Measurements from ENCODE around the gene RHEB. TPM values are rescaled to one million over a fixed set of nuclear protein-coding genes. Genes with fewer than 3 reads are reported as not detected.

RHEB gene
- total and polyA plus RNA-seq, 2 of the 4 experiments (the other 2 are of a cell fraction): 19.7 to 67.2 TPM

- no peak overlapping the region for H4K91ac ChIP-seq (ENCODE audit: insufficient read depth, low read depth, low read length)
- POLR2A ChIA-PET (ENCODE audit: unreplicated experiment): no interaction called here
Observed at GRCh38 chr7:151503902-151504714, 15.6 kb downstream of the RHEB start.

More at GRCh38 chr7:151503902-151504714, 15.6 kb downstream of the RHEB start:
- in situ Hi-C loops (cut with MboI; ENCODE audit: low sequenced_read_pairs) (no loop called here), dilution Hi-C loops (cut with HindIII; ENCODE audit: low sequenced_read_pairs, unreplicated experiment) (no loop called here), intact Hi-C loops (cut with micrococcal nuclease) (loop anchor here (2.0 kb wide), 1 partner anchor 13 kb away; no protein-coding TSS in a partner anchor)
- DNase-seq (peak; percentile 91), ATAC-seq (ENCODE audit: low read depth) (peak; percentile 91)
- Histone ChIP-seq H2BK15ac (ENCODE audit: low read depth, low read length) (no peak overlapping the region), H2BK5ac (ENCODE audit: low read depth, low read length, poor library complexity, severe bottlenecking) (peak overlapping the region; percentile 6), H4K5ac (ENCODE audit: low read depth, low read length) (no peak overlapping the region), H2AFZ (replicated peaks; ENCODE audit: low read length, poor library complexity) (no peak overlapping the region), H2BK20ac (ENCODE audit: low read depth, low read length) (no peak overlapping the region), H3K9me1 (ENCODE audit: insufficient read depth, low read length) (peaks cover 24% of the 10 kb centered on the region), H3K14ac (replicated peaks; ENCODE audit: low read depth, low read length) (no peak overlapping the region), H3K27me3 (ENCODE audit: control insufficient read depth, insufficient read depth, low read length) (no peaks in the 10 kb centered on the region), H3K23ac (ENCODE audit: low read depth, low read length) (no peak overlapping the region), H3K4me2 (ENCODE audit: low read depth, low read length) (peak overlapping the region; percentile 64), H3K9me3 (ENCODE audit: control insufficient read depth, insufficient read depth, low read length) (no peaks in the 10 kb centered on the region), H3K4ac (ENCODE audit: low read depth, low read length) (no peak overlapping the region), H3K4me3 (ENCODE audit: insufficient read depth, low read depth, low read length) (no peak overlapping the region), H2BK120ac (ENCODE audit: low read depth, low read length) (no peak overlapping the region), H3K27ac (ENCODE audit: insufficient read depth, low read length) (peak overlapping the region; percentile 23; the same call in 1 of the 2 replicates), H4K8ac (ENCODE audit: low read depth in 2 of 2, low read length in 2 of 2) (no peak overlapping the region), H3K9ac (ENCODE audit: low read depth, low read length) (no peak overlapping the region), H3K18ac (ENCODE audit: low read depth, low read length) (no peak overlapping the region), H3K56ac (ENCODE audit: extremely low read depth, insufficient read depth, low read length) (no peak overlapping the region), H3K36me3 (ENCODE audit: control insufficient read depth, insufficient read depth, low read length) (no peaks in the 10 kb centered on the region; the same call in 1 of the 2 replicates), H3K4me1 (ENCODE audit: control insufficient read depth, insufficient read depth, low read length) (peaks cover 18% of the 10 kb centered on the region), H2AK9ac (replicated peaks; ENCODE audit: low read depth, low read length, poor library complexity) (no peak overlapping the region), H4K20me1 (ENCODE audit: insufficient read depth, low read length) (peaks cover 91% of the 10 kb centered on the region), H3K79me1 (ENCODE audit: low read depth in 1 of 2, low read length in 2 of 2) (peaks cover 11 to 76% of the 10 kb centered on the region in 2 experiments; a peak in 3 of 4 replicates), H2AK5ac (ENCODE audit: low read depth, low read length) (no peak overlapping the region)
- no CpG with 5 or more reads among the region's 7 CpGs for WGBS, 2 experiments (ENCODE audit: extremely low coverage in 2 of 2, insufficient read length in 1 of 2)
- peak; percentile 9; the same call in 1 of the 2 replicates for TF ChIP-seq SMC3 (IDR thresholded peaks at IDR 0.05; ENCODE audit: low read depth, low read length)
- TF ChIP-seq NFE2L2 (IDR thresholded peaks at IDR 0.05; ENCODE audit: low read depth, low read length): peak; percentile 18; the same call in 1 of the 2 replicates
- TF ChIP-seq MAFK (IDR thresholded peaks at IDR 0.05; ENCODE audit: low read depth, low read length): peak; percentile 25; the same call in 1 of the 2 replicates
- no peak; the same call in 1 of the 2 replicates for TF ChIP-seq RAD21 (IDR thresholded peaks at IDR 0.05; ENCODE audit: low read length)
- TF ChIP-seq MAZ (IDR thresholded peaks at IDR 0.05; ENCODE audit: borderline replicate concordance, low read depth, low read length): no peak; the same call in 1 of the 2 replicates
- peak; percentile 97 for TF ChIP-seq CEBPB (IDR thresholded peaks at IDR 0.05; ENCODE audit: low read depth, low read length)
- TF ChIP-seq FOS (IDR thresholded peaks at IDR 0.05; ENCODE audit: low read depth, low read length): peak; percentile 77
- no peak for TF ChIP-seq RFX5 (IDR thresholded peaks at IDR 0.05; ENCODE audit: low read depth, low read length)
- peak; percentile 50 for TF ChIP-seq RCOR1 (IDR thresholded peaks at IDR 0.05; ENCODE audit: insufficient replicate concordance, low read length)
- BruUV-seq (replicated peaks): no TSS peak
- CTCF ChIA-PET: no interaction called here
